ENCODE data around the gene SRA1. TPM values are rescaled to one million over a fixed set of nuclear protein-coding genes. Genes with fewer than 3 reads are reported as not detected.
"Not testable (repeated sequence)": the region's sequence is repeated elsewhere in the genome, so short reads cannot be mapped to it uniquely, and the experiment has no call there.

The SRA1 gene
- total RNA-seq, 4 donors from 2014 or later, result 17.5 to 29.4 (median 23.2) TPM

GRCh38 chr5:140587495-140587894 lies 30.2 kb upstream of the SRA1 start:
- Histone ChIP-seq H3K27me3 (no peaks in the 10 kb centered on the region), H3K36me3 (no peaks in the 10 kb centered on the region), H3K4me3 (no peak overlapping the region), H3K27ac (no peak overlapping the region), H3K4me1 (no peaks in the 10 kb centered on the region), H3K9me3 (peaks cover 0 to 6% (median 0%) of the 10 kb centered on the region in 3 donors)
- TF ChIP-seq CTCF (IDR thresholded peaks at IDR 0.05) (no peak), POLR2AphosphoS5 (IDR thresholded peaks at IDR 0.05) (no peak), POLR2A (IDR thresholded peaks at IDR 0.05) (no peak), EP300 (IDR thresholded peaks at IDR 0.05) (no peak)
- WGBS, 2 donors (ENCODE audit: low coverage in 1 of 2), result 100% methylated on average over 1 of the region's 1 CpG
- ATAC-seq, result no peak

- not testable (repeated sequence) for ATAC-seq
Measured at GRCh38 chr5:140579188-140579747, 22.0 kb upstream of the SRA1 start.

GRCh38 chr5:140576776-140577201 lies 19.5 kb upstream of the SRA1 start:
- no peaks in the 10 kb centered on the region for H3K27me3 ChIP-seq
- TF ChIP-seq CTCF (IDR thresholded peaks at IDR 0.05), result no peak
- no peak for TF ChIP-seq POLR2A (IDR thresholded peaks at IDR 0.05)
- TF ChIP-seq EP300 (IDR thresholded peaks at IDR 0.05), result no peak
- no peak for TF ChIP-seq POLR2AphosphoS5 (IDR thresholded peaks at IDR 0.05)
- H3K4me1 ChIP-seq, result peaks cover 0 to 2% (median 0%) of the 10 kb centered on the region in 3 donors
- no peak for ATAC-seq
- no peaks in the 10 kb centered on the region for H3K36me3 ChIP-seq
- 60 to 66% methylated on average over 1 to 2 of the region's 2 CpGs for WGBS, 2 donors (ENCODE audit: low coverage in 1 of 2)
- H3K4me3 ChIP-seq, result no peak overlapping the region
- H3K9me3 ChIP-seq, result no peaks in the 10 kb centered on the region
- H3K27ac ChIP-seq, result peak overlapping the region in 2 of 4 donors; percentile 20 to 24

More at GRCh38 chr5:140579188-140579747, 22.0 kb upstream of the SRA1 start:
- H3K36me3 ChIP-seq, H3K27me3 ChIP-seq, H3K4me3 ChIP-seq, H3K27ac ChIP-seq, H3K9me3 ChIP-seq, H3K4me1 ChIP-seq: not testable (repeated sequence)
- TF ChIP-seq CTCF (IDR thresholded peaks at IDR 0.05), result peak in 1 of 4 experiments; percentile 15
- 93% methylated on average over 6 of the region's 6 CpGs for WGBS, 2 donors (ENCODE audit: low coverage in 1 of 2)

- peak; percentile 61 for ATAC-seq
Measured at GRCh38 chr5:140575309-140575708, 18.0 kb upstream of the SRA1 start.

More at GRCh38 chr5:140575309-140575708, 18.0 kb upstream of the SRA1 start:
- no peak overlapping the region for H3K4me3 ChIP-seq
- TF ChIP-seq EP300 (IDR thresholded peaks at IDR 0.05), result no peak
- peak in 3 of 4 experiments; percentile 22 to 39 (median 26) for TF ChIP-seq CTCF (IDR thresholded peaks at IDR 0.05)
- no peak for TF ChIP-seq POLR2A (IDR thresholded peaks at IDR 0.05)
- H3K4me1 ChIP-seq, result peaks cover 0 to 14% (median under 1%) of the 10 kb centered on the region in 3 donors
- no peaks in the 10 kb centered on the region for H3K27me3 ChIP-seq
- peaks cover 0 to 9% of the 10 kb centered on the region in 2 donors for H3K36me3 ChIP-seq
- 53% methylated on average over 3 of the region's 8 CpGs; no CpG with 5 or more reads in 1 of the 2 donors for WGBS, 2 donors (ENCODE audit: low coverage in 1 of 2)
- H3K27ac ChIP-seq, result no peak overlapping the region
- H3K9me3 ChIP-seq, result no peaks in the 10 kb centered on the region
